ENCODE data around the gene OPALIN. TPM values are rescaled to one million over a fixed set of nuclear protein-coding genes. Genes with fewer than 3 reads are reported as not detected.

The OPALIN gene
- total RNA-seq, 1 experiment from 2014 or later, result not detected

DNA sequence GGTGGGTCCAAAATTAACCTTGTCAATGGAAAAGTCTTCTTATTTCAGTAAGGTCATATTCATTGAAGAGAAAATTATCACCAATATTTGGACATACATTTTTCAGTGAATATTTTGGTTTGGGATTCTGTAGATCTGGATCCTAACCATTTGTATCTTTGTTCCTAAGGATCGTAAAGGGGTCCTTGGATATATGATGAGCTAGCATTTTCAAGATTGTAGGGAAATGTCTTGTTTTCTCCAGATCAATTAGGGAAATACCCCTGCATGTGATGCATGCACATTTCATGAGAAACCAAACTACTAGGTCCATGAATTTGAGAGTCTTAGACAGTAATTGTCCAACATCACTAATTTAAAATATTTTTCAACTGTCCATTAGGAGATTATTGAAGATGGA is 36.5 kb downstream of the OPALIN start:
- ChIA-PET POLR2A (interaction anchor here (0.6 kb wide), 1 partner anchor 869 kb away, joined by 4 read pairs; no protein-coding TSS in a partner anchor), CTCF (interaction anchor here (0.6 kb wide), 1 partner anchor 89 kb away, joined by 5 read pairs; no protein-coding TSS in a partner anchor)
- Histone ChIP-seq H3K27ac (ENCODE audit: low read length) (no peak overlapping the region), H3K4me1 (ENCODE audit: control insufficient read depth, insufficient read depth, low read length) (no peaks in the 10 kb centered on the region), H3K9me3 (ENCODE audit: control insufficient read depth, insufficient read depth, low read depth, low read length) (no peaks in the 10 kb centered on the region), H3K36me3 (ENCODE audit: control insufficient read depth, insufficient read depth, low read length) (no peaks in the 10 kb centered on the region), H3K4me3 (ENCODE audit: low read depth in 2 of 2, low read length in 2 of 2) (no peak overlapping the region), H3K27me3 (ENCODE audit: control insufficient read depth, insufficient read depth, low read length) (peaks cover 54% of the 10 kb centered on the region)
- TF ChIP-seq POLR2AphosphoS5 (IDR thresholded peaks at IDR 0.05; ENCODE audit: low read depth, low read length), result no peak
- TF ChIP-seq, protein P1, sequence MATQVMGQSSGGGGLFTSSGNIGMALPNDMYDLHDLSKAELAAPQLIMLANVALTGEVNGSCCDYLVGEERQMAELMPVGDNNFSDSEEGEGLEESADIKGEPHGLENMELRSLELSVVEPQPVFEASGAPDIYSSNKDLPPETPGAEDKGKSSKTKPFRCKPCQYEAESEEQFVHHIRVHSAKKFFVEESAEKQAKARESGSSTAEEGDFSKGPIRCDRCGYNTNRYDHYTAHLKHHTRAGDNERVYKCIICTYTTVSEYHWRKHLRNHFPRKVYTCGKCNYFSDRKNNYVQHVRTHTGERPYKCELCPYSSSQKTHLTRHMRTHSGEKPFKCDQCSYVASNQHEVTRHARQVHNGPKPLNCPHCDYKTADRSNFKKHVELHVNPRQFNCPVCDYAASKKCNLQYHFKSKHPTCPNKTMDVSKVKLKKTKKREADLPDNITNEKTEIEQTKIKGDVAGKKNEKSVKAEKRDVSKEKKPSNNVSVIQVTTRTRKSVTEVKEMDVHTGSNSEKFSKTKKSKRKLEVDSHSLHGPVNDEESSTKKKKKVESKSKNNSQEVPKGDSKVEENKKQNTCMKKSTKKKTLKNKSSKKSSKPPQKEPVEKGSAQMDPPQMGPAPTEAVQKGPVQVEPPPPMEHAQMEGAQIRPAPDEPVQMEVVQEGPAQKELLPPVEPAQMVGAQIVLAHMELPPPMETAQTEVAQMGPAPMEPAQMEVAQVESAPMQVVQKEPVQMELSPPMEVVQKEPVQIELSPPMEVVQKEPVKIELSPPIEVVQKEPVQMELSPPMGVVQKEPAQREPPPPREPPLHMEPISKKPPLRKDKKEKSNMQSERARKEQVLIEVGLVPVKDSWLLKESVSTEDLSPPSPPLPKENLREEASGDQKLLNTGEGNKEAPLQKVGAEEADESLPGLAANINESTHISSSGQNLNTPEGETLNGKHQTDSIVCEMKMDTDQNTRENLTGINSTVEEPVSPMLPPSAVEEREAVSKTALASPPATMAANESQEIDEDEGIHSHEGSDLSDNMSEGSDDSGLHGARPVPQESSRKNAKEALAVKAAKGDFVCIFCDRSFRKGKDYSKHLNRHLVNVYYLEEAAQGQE (IDR thresholded peaks at IDR 0.05; ENCODE audit: insufficient read depth in 1 of 2, low read depth in 2 of 2, low read length in 1 of 2), result no peak
- no peak for TF ChIP-seq SIN3A (IDR thresholded peaks at IDR 0.05; ENCODE audit: borderline replicate concordance, insufficient read depth, low read depth, low read length)
- TF ChIP-seq TCF7L2 (IDR thresholded peaks at IDR 0.05; ENCODE audit: low read depth, low read length), result no peak
- TF ChIP-seq, protein P2, sequence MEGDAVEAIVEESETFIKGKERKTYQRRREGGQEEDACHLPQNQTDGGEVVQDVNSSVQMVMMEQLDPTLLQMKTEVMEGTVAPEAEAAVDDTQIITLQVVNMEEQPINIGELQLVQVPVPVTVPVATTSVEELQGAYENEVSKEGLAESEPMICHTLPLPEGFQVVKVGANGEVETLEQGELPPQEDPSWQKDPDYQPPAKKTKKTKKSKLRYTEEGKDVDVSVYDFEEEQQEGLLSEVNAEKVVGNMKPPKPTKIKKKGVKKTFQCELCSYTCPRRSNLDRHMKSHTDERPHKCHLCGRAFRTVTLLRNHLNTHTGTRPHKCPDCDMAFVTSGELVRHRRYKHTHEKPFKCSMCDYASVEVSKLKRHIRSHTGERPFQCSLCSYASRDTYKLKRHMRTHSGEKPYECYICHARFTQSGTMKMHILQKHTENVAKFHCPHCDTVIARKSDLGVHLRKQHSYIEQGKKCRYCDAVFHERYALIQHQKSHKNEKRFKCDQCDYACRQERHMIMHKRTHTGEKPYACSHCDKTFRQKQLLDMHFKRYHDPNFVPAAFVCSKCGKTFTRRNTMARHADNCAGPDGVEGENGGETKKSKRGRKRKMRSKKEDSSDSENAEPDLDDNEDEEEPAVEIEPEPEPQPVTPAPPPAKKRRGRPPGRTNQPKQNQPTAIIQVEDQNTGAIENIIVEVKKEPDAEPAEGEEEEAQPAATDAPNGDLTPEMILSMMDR (IDR thresholded peaks at IDR 0.05), result no peak
- BruUV-seq (replicated peaks), result no TSS peak
- intact Hi-C loops (cut with micrococcal nuclease; ENCODE audit: unreplicated experiment) (no loop called here), in situ Hi-C loops (cut with HindIII; ENCODE audit: low pct_unique_long_range_greater_than_20kb, low sequenced_read_pairs) (no loop called here)
- ATAC-seq (no peak), DNase-seq (ENCODE audit: low read depth, low spot score) (no peak)

DNA sequence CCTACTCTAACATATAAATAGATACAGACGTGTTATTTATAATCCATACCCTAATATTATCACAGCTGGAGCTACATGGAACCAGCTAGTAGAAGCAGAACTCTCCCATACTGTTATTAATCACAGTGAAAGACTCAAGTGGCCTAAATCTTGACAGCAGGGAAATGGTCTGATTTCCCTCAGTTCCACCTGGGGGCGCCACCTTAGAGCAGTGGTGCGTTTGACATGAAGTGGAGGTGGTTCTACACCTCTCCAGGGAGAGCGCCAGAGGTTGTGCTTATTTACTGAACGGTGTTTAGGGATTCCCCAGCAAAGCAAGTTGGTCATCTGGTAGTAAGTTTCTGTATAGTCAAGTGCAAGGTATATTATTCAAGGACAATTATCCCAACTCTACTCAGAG is 37.0 kb downstream of the OPALIN start:
- in situ Hi-C loops (cut with HindIII; ENCODE audit: low pct_unique_long_range_greater_than_20kb, low sequenced_read_pairs) (no loop called here), intact Hi-C loops (cut with micrococcal nuclease; ENCODE audit: unreplicated experiment) (no loop called here)
- no peak for DNase-seq (ENCODE audit: low read depth, low spot score)
- no peaks in the 10 kb centered on the region for H3K4me1 ChIP-seq (ENCODE audit: control insufficient read depth, insufficient read depth, low read length)
- H3K27me3 ChIP-seq (ENCODE audit: control insufficient read depth, insufficient read depth, low read length), result peaks cover 49% of the 10 kb centered on the region
- H3K9me3 ChIP-seq (ENCODE audit: control insufficient read depth, insufficient read depth, low read depth, low read length), result no peaks in the 10 kb centered on the region
- no TSS peak for BruUV-seq (replicated peaks)
- no peak overlapping the region for H3K27ac ChIP-seq (ENCODE audit: low read length)
- TF ChIP-seq, protein P2 (IDR thresholded peaks at IDR 0.05), result 0 out of 2 replicates have a peak, but pooled peaks have one; percentile 15
- TF ChIP-seq POLR2AphosphoS5 (IDR thresholded peaks at IDR 0.05; ENCODE audit: low read depth, low read length), result no peak
- ATAC-seq, result no peak
- CTCF ChIA-PET, result no interaction called here
- no peak overlapping the region for H3K4me3 ChIP-seq (ENCODE audit: low read depth in 2 of 2, low read length in 2 of 2)
- POLR2A ChIA-PET, result interaction anchor here (0.6 kb wide), 1 partner anchor 869 kb away, joined by 4 read pairs; no protein-coding TSS in a partner anchor
- no peaks in the 10 kb centered on the region for H3K36me3 ChIP-seq (ENCODE audit: control insufficient read depth, insufficient read depth, low read length)

All from Panc1 (cell line).